HepG2 (cell line): Measurements from ENCODE around the gene LITAF. TPM values are rescaled to one million over a fixed set of nuclear protein-coding genes. Genes with fewer than 3 reads are reported as not detected.
A peak's percentile ranks its signal among the peaks of the same experiment; 100 is the strongest.

Experiments used
- AHR ChIP-seq: IDR thresholded peaks from 2 replicates; pipeline ENCODE4 v1.6.1; 2018; ENCODE audit warnings: missing genetic modification reagents, missing compliant biosample characterization
- CCDC6 ChIP-seq: sonication (generic); formaldehyde crosslinking; IDR thresholded peaks from 2 replicates; pipeline ENCODE4 v1.8.1; 2022; ENCODE audit warnings: mild to moderate bottlenecking, missing genetic modification reagents, moderate library complexity
- CTCF ChIP-seq: sonication (generic); formaldehyde crosslinking; IDR thresholded peaks from 2 replicates; pipeline ENCODE4 v1.5.0; 2020; ENCODE audit warnings: mild to moderate bottlenecking, missing genetic modification reagents, moderate library complexity
- FOXM1 ChIP-seq: sonication (generic); formaldehyde crosslinking; IDR thresholded peaks from 2 replicates; pipeline ENCODE4 v1.5.0; 2020; ENCODE audit warnings: missing genetic modification reagents
- GABPB1 ChIP-seq: IDR thresholded peaks from 2 replicates; pipeline ENCODE4 v1.6.1; 2016; ENCODE audit warnings: mild to moderate bottlenecking, missing genetic modification reagents, moderate library complexity, missing compliant biosample characterization
- GZF1 ChIP-seq: sonication (generic); formaldehyde crosslinking; IDR thresholded peaks from 2 replicates; pipeline ENCODE4 v1.5.1; 2020; ENCODE audit warnings: mild to moderate bottlenecking, missing genetic modification reagents
- KDM6A ChIP-seq: IDR thresholded peaks from 2 replicates; pipeline ENCODE4 v1.6.1; 2016; ENCODE audit warnings: low read depth
- MATR3 ChIP-seq: sonication (generic); formaldehyde crosslinking; IDR thresholded peaks from 2 replicates; pipeline ENCODE4 v1.4.0; 2020; ENCODE audit warnings: missing genetic modification reagents
- MTF1 ChIP-seq: sonication (generic); formaldehyde crosslinking; IDR thresholded peaks from 2 replicates; pipeline ENCODE4 v1.5.0; 2020; ENCODE audit warnings: missing genetic modification reagents
- NFE2L2 ChIP-seq: fragments of 150-350 bp; IDR thresholded peaks from 2 replicates; pipeline ENCODE4 v1.6.1; 2014; ENCODE audit warnings: low read length
- NR2F1 ChIP-seq, 2 experiments: fragments of 450-650 bp in 1 of 2; formaldehyde crosslinking in 1 of 2; IDR thresholded peaks; 2 replicates each; pipeline versions ENCODE4 v1.5.0 to v1.6.1; 2016 to 2020; ENCODE audit warnings: mild to moderate bottlenecking in 1 of 2, missing compliant biosample characterization in 1 of 2, missing genetic modification reagents in 1 of 2, moderate library complexity in 1 of 2
- ONECUT2 ChIP-seq: sonication (generic); formaldehyde crosslinking; IDR thresholded peaks from 2 replicates; pipeline ENCODE4 v1.4.0; 2020; ENCODE audit warnings: missing genetic modification reagents
- SKI ChIP-seq: fragments of 450-650 bp; IDR thresholded peaks from one replicate; pipeline ENCODE4 v1.6.1; 2018; ENCODE audit warnings: mild to moderate bottlenecking; ENCODE audit not compliant: partially characterized antibody
- SP2 ChIP-seq: sonication (generic); formaldehyde crosslinking; IDR thresholded peaks from 2 replicates; pipeline ENCODE4 v1.5.1; 2020; ENCODE audit warnings: mild to moderate bottlenecking, missing genetic modification reagents
- SP5 ChIP-seq: IDR thresholded peaks from 2 replicates; pipeline ENCODE4 v1.6.1; 2016; ENCODE audit warnings: low read depth, borderline replicate concordance
- SPEN ChIP-seq: sonication (generic); formaldehyde crosslinking; IDR thresholded peaks from 2 replicates; pipeline ENCODE4 v1.5.1; 2020; ENCODE audit warnings: low read depth, mild to moderate bottlenecking, missing genetic modification reagents
- TCF12 ChIP-seq, 2 experiments: fragments of 450-650 bp in 1 of 2; sonication (generic) in 1 of 2; formaldehyde crosslinking in 1 of 2; IDR thresholded peaks; 2 replicates each; pipeline versions ENCODE4 v1.6.1 to v1.8.0; 2017 to 2022; ENCODE audit warnings: antibody characterized with exemption in 1 of 2, mild to moderate bottlenecking in 1 of 2, missing genetic modification reagents in 1 of 2, moderate library complexity in 1 of 2
- TMF1 ChIP-seq: sonication (generic); formaldehyde crosslinking; IDR thresholded peaks from 2 replicates; pipeline ENCODE4 v1.8.1; 2022; ENCODE audit warnings: low read depth, missing genetic modification reagents
- ZBTB1 ChIP-seq: sonication (generic); formaldehyde crosslinking; IDR thresholded peaks from 2 replicates; pipeline ENCODE4 v1.4.0; 2020; ENCODE audit warnings: missing genetic modification reagents, borderline replicate concordance
- ZBTB7A ChIP-seq: sonication (generic); formaldehyde crosslinking; IDR thresholded peaks from 2 replicates; pipeline ENCODE4 v1.8.0; 2022; ENCODE audit warnings: mild to moderate bottlenecking, missing genetic modification reagents
- ZKSCAN8 ChIP-seq: IDR thresholded peaks from 2 replicates; pipeline ENCODE4 v1.6.1; 2016; ENCODE audit warnings: borderline replicate concordance, missing genetic modification reagents, missing compliant biosample characterization
- ZNF10 ChIP-seq: sonication (generic); formaldehyde crosslinking; IDR thresholded peaks from 2 replicates; pipeline ENCODE4 v1.4.0; 2020; ENCODE audit warnings: mild to moderate bottlenecking, low read depth, missing genetic modification reagents, borderline replicate concordance
- ZNF558 ChIP-seq: sonication (generic); formaldehyde crosslinking; IDR thresholded peaks from 2 replicates; pipeline ENCODE4 v1.9.0; 2022; ENCODE audit warnings: mild to moderate bottlenecking, missing genetic modification reagents, borderline replicate concordance
- ZNF570 ChIP-seq: sonication (generic); formaldehyde crosslinking; IDR thresholded peaks from 2 replicates; pipeline ENCODE4 v1.4.0; 2020; ENCODE audit warnings: mild to moderate bottlenecking, missing genetic modification reagents, borderline replicate concordance
- ZSCAN22 ChIP-seq: sonication (generic); formaldehyde crosslinking; IDR thresholded peaks from 2 replicates; pipeline ENCODE4 v1.4.0; 2020; ENCODE audit warnings: mild to moderate bottlenecking, missing genetic modification reagents
- polyA plus RNA-seq, 8 experiments: library from polyadenylated mRNA; depleted of rRNA in 3 of 8; stranded (reverse) in 7 of 8; unstranded in 1 of 8; fragments of >200 nt; fragmentation: Illumina TruSeq in 4 of 8; extraction: Trizol in 4 of 8; gene quantifications; 2 replicates each; pipeline versions ENCODE4 v1.2.1 to v1.2.3, GENCODE V29; 2011 to 2016; ENCODE audit warnings: low read depth in 4 of 8, missing spikeins in 1 of 8, mixed read lengths in 1 of 8; ENCODE audit not compliant: insufficient read depth in 1 of 8
- total RNA-seq, 5 experiments: library from RNA; depleted of rRNA; stranded (reverse); fragments of >200 nt; fragmentation: Illumina TruSeq; extraction: Trizol; gene quantifications; 2 replicates each; pipeline ENCODE4 v1.2.3, GENCODE V29; 2016; ENCODE audit warnings: low read depth in 1 of 5
- TF ChIP-seq, protein P1 (sequence below): sonication (generic); formaldehyde crosslinking; IDR thresholded peaks from 2 replicates; pipeline ENCODE4 v1.9.0; 2022; ENCODE audit warnings: missing genetic modification reagents, mild to moderate bottlenecking, borderline replicate concordance
- TF ChIP-seq, protein P2 (sequence below): sonication (generic); formaldehyde crosslinking; IDR thresholded peaks from 2 replicates; pipeline ENCODE4 v1.8.1; 2023; ENCODE audit warnings: mild to moderate bottlenecking, missing genetic modification reagents, borderline replicate concordance
- TF ChIP-seq, protein P3 (sequence below): sonication (generic); formaldehyde crosslinking; IDR thresholded peaks from 2 replicates; pipeline ENCODE4 v1.8.0; 2022; ENCODE audit warnings: mild to moderate bottlenecking, missing genetic modification reagents

LITAF gene
- total and polyA plus RNA-seq, 2 of the 13 experiments (the other 11 are each of a cell fraction or from before 2014, with no cell fraction given) = 80.1 to 141 TPM

GRCh38 chr16:11632455-11632939, 45.8 kb upstream of the LITAF start (continued):
- TF ChIP-seq CTCF (CRISPR knock-in tag) (no peak), SKI (no peak), KDM6A (CRISPR knock-in tag) (no peak), GABPB1 (peak; percentile 43; the same call in 1 of the 2 replicates), ZSCAN22 (CRISPR knock-in tag) (no peak), ZNF558 (CRISPR knock-in tag) (no peak), TCF12 (IDR thresholded peaks at IDR 0.05) (no peak), TCF12 (CRISPR knock-in tag; IDR thresholded peaks at IDR 0.05) (no peak), ZKSCAN8 (CRISPR knock-in tag) (no peak), ZNF10 (CRISPR knock-in tag) (no peak), ONECUT2 (CRISPR knock-in tag) (no peak), AHR (CRISPR knock-in tag) (0 out of 2 replicates have a peak, but pooled peaks have one; percentile 42), GZF1 (CRISPR knock-in tag) (no peak), FOXM1 (CRISPR knock-in tag) (no peak), NR2F1 (CRISPR knock-in tag; IDR thresholded peaks at IDR 0.05) (peak in 1 of 2 experiments; percentile 31; a peak in 1 of 4 replicates), ZBTB7A (peak; percentile 80), SP5 (CRISPR knock-in tag) (no peak), MATR3 (CRISPR knock-in tag) (0 out of 2 replicates have a peak, but pooled peaks have one; percentile 22), SP2 (CRISPR knock-in tag) (peak; percentile 25; the same call in 1 of the 2 replicates), TMF1 (CRISPR knock-in tag) (no peak), CCDC6 (CRISPR knock-in tag) (no peak), ZBTB1 (CRISPR knock-in tag) (no peak), ZNF570 (CRISPR knock-in tag) (no peak), MTF1 (CRISPR knock-in tag) (no peak), SPEN (CRISPR knock-in tag) (peak; percentile 37; the same call in 1 of the 2 replicates), NFE2L2 (no peak)
- TF ChIP-seq, protein P1, sequence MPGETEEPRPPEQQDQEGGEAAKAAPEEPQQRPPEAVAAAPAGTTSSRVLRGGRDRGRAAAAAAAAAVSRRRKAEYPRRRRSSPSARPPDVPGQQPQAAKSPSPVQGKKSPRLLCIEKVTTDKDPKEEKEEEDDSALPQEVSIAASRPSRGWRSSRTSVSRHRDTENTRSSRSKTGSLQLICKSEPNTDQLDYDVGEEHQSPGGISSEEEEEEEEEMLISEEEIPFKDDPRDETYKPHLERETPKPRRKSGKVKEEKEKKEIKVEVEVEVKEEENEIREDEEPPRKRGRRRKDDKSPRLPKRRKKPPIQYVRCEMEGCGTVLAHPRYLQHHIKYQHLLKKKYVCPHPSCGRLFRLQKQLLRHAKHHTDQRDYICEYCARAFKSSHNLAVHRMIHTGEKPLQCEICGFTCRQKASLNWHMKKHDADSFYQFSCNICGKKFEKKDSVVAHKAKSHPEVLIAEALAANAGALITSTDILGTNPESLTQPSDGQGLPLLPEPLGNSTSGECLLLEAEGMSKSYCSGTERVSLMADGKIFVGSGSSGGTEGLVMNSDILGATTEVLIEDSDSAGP (CRISPR knock-in tag) = peak; percentile 39; the same call in 1 of the 2 replicates
- TF ChIP-seq, protein P2, sequence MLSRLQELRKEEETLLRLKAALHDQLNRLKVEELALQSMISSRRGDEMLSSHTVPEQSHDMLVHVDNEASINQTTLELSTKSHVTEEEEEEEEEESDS = no peak
- TF ChIP-seq, protein P3, sequence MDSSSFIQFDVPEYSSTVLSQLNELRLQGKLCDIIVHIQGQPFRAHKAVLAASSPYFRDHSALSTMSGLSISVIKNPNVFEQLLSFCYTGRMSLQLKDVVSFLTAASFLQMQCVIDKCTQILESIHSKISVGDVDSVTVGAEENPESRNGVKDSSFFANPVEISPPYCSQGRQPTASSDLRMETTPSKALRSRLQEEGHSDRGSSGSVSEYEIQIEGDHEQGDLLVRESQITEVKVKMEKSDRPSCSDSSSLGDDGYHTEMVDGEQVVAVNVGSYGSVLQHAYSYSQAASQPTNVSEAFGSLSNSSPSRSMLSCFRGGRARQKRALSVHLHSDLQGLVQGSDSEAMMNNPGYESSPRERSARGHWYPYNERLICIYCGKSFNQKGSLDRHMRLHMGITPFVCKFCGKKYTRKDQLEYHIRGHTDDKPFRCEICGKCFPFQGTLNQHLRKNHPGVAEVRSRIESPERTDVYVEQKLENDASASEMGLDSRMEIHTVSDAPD (CRISPR knock-in tag) = no peak
